HG02943 (cell line): ENCODE measurements around the gene AP3B1.
"Not testable (repeated sequence)": the region's sequence is repeated elsewhere in the genome, so short reads cannot be mapped to it uniquely, and the experiment has no call there.

Experiments
- ATAC-seq: cut with Tn5 transposase; IDR thresholded peaks from one replicate; pipeline ENCODE4 v1.9.1; 2021; ENCODE audit warnings: mild to moderate bottlenecking, low read depth, moderate library complexity; ENCODE audit not compliant: unreplicated experiment

Gene AP3B1

DNA sequence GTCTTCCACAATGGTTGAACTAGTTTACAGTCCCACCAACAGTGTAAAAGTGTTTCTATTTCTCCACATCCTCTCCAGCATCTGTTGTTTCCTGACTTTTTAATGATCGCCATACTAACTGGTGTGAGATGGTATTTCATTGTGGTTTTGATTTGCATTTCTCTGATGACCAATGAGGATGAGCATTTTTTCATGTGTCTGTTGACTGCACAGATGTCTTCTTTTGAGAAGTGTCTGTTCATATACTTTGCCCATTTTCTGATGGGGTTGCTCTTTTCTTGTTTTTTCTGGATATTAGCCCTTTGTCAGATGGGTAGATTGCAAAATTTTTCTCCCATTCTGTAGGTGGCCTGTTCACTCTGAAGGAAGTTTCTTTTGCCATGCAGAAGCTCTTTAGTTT is 124.2 kb downstream of the AP3B1 start:
- not testable (repeated sequence) for ATAC-seq

DNA sequence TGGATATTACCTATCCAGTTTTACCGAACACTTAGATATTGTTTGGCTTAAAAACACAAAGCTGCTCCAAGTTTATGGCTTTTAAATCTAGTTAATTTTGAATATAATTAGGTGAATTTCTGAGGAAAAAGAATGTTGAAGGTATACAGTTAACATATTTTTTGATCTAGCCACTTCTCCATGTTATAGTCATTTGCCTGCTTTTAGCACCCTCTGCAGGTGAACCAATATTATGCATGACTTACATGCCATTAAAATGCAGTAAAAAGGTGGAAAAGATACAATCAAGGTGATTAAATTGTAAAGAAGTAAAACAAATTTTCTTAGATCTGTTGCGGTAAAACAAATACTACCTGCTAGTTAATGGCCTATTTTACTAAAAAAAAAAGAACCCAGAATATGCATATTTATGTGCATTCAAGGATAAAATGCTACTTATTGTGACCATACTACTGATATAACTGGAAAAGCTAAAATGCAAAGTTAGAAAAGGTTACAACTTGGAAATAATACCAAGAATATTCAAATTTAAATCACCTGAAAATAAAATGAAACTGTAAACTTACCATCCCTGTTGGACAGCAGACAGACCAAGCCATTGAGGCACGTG is 132.1 kb downstream of the AP3B1 start:
- no peak for ATAC-seq

DNA sequence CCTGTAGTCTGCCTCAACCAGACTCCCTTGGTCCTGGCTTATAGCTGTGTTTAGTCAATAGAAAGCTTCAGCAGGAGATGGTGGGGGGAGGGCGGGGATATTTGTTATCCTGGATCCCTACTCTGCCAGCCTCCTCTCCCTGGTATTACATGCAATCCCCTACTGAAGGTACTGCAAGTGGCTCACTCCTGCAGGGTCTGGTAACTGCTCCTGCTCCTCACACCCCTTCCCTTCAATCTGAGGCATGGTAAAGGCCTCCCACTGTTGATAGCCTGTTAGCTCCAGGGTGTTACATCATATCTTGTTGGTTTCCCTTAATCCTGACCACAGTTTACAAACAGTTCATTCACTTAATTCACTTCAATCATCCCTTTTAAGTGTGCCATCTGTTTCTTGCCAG is 137.5 kb downstream of the AP3B1 start:
- ATAC-seq: no peak

DNA sequence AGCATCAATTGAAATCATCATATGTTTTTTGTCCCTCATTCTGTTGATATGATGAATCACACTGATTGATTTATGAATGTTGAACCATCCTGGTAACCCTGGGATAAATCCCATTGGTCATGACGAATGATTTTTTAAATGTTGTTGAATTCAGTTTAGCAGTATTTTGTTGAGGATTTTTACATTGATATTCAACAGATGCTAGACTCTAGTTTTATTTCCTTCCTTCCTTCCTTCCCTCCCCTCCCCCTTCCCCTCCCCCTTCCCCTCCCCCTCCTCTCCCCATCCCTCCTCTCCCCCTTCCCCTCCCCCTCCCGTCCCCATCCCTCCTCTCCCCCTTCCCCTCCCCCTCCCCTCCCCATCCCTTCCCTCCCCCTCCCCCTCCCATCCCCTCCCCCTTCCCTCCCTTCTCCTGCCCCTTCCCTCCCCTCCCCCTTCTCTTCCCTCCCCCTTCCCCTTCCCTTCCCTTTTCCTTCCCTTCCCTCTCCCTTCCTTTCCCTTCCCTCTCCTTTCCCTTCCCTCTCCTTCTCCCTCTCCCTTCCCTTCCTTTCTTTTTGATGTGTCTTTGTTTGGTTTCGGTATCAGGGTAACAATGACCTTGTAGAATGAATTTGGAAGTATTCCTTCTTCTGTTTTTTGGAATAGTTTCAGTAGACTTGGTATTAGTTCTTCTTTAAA is 142.8 kb downstream of the AP3B1 start:
- ATAC-seq: no peak

DNA sequence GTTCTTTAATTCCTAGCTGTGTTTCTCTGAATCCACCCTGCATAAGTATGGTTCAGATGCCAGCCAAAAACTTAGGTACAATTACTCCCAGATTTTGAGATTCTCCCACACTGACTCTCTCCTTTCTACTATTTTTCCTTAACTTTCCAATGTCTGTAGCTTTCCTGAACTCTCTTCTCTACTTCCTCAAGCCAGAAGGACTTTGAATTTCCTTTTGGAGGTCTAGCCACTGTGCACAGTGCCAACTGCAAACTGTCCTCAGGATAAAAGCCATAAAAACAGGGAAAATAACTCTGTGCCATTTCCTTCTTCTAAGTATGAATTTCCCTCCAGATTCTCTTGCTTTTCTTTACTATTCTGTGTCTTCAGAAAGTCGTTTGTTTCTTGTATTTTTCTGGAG is 157.2 kb downstream of the AP3B1 start:
- ATAC-seq: no peak

DNA sequence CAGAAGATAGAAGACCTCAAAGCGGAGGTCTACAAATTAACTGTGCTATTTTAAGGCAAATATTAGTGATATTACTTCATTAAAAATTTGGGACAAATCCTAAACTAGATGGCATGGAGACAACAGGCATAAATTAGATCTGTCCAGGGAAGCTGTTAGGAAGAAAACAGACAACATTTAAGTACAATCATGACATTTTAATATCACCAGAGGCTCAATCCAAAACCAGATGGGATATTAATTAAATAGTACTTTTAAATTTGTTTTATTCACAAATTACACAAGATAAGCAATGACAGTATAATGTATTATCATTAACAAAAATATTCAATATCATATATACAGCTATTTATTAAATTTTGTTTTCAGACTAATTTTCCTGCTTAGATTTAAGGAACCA is 161.1 kb downstream of the AP3B1 start:
- no peak for ATAC-seq

DNA sequence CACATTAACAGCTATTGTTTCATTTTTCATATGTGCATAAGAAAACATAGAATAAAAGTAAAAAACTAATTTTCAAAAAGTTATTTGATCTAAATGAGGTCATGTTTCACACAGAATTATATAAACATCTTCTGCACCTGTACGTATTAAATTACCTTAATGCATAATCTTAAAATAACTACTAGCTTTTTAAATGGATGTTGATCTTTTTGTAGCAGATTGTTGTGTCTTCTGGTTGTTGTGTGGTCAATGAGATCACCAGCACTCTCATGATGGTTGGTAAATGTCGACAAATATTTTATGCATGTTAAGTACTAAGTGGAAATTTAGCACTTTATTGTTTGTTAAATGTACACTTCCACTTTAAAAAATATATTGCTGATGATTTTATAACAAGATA is 162.0 kb downstream of the AP3B1 start:
- no peak for ATAC-seq

DNA sequence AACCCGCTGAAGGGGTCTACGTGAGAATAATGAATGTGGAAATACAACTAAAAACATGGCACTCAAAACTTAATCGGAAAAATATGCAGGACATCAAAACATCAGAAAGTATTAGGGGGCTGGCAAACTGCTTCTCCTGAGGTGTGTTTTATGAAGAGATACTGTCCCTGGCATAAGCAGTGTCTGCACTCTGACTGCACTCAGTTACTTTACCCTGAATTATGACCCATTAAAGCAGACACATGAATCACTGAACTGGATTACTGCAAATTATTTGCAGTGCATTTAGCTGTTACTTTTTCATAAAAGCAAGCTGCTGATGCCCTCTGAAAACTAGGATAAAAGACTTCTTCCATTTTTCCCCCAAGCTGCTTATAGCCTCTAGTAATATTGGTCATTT is 164.9 kb downstream of the AP3B1 start:
- ATAC-seq: no peak

DNA sequence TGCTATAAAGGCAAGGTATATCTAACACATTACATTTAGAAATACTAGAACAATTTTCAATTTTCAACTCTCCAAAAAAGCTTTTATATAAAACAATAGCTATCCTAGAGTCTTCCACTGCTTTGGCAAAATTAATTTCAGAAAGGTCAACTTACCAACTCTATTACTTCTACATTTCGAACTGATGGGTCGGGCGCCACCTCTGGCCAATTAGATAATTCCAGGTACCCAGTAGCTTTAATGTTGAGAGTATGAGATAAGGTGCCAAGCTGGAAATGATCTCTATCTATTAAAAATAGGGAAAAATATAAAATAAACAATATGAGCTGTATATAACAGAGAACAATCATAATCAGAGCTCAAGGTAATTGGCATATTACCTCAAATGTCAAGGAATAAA is 166.6 kb downstream of the AP3B1 start:
- no peak for ATAC-seq

DNA sequence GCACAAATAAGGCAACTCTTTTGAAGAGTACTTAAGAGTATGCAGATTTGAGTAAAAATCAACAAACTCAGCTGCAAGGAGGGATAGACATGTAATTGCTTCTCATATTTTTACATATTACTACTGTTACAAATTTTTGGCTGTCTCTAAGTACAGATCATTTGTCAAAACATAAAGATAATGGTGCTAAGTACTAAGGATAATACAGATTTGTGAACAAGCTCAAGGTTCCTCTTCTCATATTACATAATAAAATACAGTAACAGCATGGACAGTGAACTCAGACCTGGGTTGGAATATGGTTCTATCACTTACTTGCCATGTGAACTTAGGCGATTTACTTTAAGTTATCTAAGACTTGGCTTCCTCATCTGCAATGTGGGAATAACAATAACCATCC is 168.0 kb downstream of the AP3B1 start:
- ATAC-seq: no peak

DNA sequence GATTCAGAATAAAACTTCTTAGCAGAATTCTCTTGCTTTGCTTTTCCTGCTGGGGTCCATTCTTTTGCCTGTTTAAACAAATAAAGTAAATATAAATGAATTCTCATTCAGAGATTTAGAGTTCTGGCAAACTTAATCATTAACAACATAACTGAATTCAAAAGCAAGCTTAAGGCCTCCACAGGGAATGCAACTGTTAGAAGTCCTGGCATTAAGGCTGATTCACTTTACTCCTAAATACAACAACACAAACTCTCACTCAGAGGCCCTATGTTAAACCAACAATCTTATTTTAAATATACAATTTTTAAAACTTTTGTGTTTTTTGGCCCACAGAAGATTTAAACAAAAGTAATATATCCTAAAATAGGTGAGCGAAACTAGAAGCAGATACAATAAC is 178.3 kb downstream of the AP3B1 start:
- ATAC-seq: no peak

DNA sequence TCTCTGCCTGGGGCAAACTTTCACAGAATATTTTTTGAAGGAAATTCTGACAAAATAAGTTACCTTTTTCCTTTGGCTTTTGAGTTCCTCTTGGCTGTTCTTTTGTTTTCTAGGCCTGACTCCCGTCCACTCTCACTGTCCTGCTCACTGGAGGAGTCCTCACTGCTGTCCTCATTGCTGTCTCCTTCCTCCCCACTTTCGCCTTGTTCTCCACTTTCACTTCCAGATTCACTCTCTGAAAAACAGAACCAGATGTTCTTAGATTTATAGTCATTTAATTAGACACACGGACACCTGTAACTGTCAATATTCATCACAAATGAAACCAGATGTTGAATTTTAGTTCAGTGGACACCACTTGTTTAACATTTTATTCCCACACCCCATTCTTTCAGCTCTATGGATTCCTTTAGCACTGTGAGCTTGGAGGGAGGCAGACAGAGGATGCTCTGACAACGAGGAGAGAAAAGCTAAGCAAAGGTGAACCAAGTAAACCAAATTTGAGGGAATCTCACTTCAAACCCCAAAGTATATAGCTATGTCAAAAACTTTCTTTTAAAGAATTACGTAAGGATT is 180.7 kb downstream of the AP3B1 start:
- ATAC-seq: no peak

DNA sequence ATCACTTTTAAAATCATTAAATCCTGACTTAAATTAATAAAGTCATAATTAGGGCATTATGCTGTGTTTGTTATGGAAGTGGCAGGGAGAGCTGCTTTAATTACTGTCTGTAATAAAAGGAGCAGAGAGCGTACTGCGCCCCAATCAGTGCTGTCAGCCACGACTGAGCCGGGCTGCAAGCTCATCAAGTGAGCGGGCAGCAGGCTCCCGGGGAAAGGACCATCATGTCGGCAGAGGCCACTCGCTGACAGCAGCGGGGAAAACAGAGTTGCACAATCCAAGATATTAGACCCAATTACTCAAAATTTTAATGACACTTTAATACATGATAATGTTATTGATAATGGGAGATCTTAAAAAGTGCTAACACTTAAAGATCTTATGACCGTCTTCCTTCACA is 181.6 kb downstream of the AP3B1 start:
- ATAC-seq: no peak

DNA sequence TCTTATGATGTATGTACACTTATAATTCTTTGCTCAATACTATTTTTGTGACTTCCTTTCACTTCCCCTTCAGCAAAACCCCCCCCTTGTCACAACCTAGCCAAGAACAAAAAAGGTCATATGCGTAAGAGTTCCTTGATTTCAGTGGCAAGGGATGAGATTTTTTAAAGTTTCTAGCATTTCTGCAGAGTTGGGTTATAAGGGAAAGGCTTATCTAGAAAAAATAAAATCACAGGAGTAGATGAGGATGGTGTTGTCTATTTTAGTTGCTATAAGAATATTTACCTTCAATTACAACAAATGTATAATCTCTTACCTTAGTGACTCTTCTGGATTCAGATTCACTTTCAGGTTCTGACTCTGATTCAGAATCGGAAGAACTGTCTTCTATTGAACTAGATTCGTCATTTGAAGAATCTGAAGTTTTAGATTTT is 184.6 kb downstream of the AP3B1 start:
- ATAC-seq: no peak

DNA sequence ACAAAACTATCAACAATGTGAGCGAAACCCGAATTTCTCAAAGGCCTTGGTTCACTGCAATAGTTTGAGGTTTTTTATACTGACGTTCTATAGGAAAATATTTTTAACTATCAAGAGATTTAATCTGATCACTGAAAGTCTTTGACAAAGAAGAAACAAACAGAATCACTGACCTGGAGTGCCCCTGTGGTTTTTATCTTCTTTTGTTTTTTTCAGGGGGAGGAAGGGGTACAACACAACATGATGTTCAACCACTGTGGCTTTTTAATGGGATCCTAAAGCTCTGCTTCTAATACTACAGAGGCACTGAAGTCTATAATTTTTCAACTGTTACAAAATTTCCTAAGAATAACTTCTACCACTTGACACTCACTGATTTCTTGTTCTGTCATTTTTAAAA is 185.9 kb downstream of the AP3B1 start:
- ATAC-seq: no peak

DNA sequence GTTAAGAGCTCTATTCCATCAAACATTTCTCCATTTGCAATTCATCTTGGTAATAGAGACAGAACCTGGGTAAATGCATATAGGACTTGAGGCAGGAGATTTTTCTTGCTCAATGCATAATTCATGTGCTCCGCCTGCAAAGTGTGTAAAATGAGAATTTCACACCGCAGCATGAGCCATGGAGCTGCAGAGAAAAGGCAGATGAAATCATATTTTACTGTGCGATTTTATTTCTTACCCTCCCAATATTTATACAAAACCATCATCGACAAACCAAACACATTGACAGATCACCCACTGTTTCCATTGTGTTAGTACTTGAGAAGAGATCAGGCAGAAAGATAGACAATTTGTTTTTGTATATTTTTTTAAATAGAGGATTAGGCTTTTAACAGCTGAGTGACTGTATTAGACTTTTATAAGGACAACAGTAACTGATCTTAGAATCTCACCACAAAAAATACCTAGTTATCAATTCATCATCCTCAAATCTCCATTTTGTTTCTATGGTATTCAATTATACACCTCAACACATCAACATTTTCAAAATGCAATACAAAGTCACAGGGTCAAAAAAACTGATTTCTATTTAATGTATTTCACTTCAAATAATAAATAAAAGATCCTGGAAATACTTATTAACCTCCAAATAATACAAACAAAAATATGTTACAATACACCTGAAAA is 191.1 kb downstream of the AP3B1 start:
- no peak for ATAC-seq

DNA sequence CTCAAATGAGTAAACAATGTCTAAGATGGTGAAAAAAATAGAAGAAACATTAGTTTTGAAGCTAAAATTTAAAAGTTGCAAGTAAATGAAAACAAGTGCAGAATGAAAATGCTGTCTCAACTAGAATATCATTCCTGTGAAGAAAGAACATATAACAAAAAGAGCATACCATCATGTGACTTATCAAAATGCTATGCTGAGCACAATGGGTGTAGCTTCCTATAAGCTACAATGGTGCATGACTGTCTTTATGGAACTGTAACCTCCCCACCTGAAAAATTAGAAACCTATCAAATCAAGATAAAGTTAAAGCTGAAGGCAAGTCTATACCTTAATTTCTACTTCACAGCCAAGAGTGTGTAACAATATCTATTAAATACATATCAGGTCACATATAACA is 192.0 kb downstream of the AP3B1 start:
- ATAC-seq: no peak

DNA sequence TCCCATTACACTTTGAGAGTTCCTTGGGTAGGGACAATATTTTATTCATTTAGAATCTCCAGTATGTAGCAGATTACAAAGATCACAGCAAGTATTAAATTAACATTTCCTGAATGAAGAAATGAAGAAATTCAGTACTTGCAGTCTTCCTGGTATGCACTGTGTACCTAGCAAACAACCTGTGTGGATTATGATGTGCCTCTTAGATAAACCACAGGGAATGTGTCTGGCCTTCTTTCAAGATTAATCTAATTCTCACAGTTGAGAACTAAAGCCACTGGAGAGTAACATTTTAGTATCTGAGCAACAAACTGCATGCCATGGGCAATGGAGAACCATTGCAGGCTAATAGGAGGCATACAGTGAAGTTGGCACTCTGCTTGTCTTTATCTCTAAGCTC is 199.4 kb downstream of the AP3B1 start:
- no peak for ATAC-seq

DNA sequence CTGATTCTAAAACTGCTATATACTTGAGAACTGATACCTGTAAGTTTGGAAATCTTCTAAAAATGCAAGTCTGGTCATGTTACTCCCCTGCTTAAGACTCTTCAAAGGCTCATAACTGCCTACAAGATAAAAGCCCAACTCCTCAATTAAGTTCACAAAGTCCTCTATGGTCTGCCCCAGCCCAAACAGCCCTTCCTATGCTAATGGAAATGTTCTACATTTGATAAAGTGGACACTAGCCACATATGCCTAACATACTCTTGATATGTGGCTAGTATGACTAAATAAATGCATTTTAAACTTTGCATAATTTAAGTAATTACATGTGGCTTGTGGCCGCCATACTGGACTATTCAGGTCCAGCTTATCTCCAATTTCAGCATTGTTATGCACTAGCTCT is 204.5 kb downstream of the AP3B1 start:
- ATAC-seq: no peak

DNA sequence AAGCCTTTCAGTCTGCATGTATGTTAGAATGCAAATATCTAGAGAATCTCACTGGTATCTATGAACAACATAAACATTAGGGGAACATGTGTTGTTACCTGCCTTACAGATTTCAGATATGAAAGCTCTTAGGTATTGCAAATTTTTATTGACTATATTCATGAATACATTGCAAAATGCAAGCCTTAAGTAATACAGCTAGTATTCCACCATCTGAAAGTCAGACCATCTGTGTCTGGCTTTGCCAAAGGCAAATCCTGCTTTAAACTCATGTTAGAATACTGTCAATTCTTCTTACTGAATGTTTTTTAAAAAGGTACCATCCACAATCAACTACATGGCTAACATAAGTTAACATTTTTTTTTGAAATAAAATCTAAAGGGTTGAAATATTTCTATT is 215.6 kb downstream of the AP3B1 start:
- no peak for ATAC-seq

DNA sequence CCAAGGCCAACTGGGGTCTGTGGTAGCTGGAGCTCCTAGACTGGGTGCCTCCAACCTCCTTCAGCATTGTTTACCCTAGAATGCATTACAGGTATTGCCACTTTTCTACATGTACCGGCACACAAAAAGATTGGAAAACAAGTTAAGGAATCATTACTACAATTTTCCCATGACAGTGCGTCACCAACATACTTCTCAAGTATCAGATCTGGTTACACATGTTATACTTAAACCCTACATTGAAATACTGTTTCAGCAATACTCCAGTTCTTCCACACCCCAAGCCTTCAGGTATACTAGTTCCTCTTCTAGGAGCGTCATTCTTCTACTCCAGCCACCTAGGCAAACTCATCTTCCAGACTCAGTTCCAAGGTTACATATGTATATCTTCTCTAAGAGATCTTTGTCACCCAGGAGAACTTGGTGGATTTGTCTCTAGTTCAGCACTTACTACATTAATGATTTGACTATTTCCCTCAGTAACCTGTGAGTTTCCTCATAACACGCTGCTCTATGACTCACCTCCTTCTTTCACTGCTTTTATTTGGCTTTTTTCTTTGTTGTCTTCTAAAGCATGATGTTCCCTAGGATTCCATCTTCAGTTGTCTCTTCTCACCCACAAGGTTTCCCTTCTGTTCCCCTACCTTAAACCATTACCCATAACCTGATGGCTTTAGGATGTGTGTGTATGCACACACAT is 217.0 kb downstream of the AP3B1 start:
- no peak for ATAC-seq
